ENCODE measurements around the gene FAF2. TPM values are rescaled to one million over a fixed set of nuclear protein-coding genes. Genes with fewer than 3 reads are reported as not detected.

The FAF2 gene
- total and polyA plus RNA-seq, 3 donors from 2014 or later = 53.9 to 57.6 (median 55.0) TPM

DNA sequence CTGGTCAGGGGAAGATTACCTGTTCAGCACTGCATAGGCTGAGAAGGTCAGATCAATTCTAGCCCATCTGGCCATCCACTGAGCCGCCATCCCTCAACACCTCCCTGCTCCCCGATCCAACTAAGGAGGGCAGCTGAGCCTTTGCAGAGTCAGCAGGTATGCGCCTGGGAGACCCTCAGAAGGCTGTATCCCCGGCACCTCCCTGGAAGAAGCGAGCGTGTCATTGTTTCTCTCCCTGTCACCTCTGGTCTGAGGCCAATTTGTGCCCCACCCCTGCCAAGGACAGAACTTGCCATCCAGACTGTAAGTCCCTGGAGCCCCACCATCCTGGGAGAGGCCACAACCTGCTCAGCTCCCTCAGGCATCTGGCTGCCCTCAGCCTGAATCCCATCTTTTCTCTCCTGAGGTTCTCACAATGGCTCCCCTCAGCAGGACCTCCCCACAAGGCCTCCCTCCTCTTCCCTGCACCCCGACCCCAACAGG is 34.4 kb upstream of the FAF2 start:
- WGBS, 2 donors = 76 to 80% methylated on average over 4 to 7 of the region's 7 CpGs
- no peaks in the 10 kb centered on the region for H3K27me3 ChIP-seq
- peaks cover 34% of the 10 kb centered on the region for H3K4me1 ChIP-seq
- H3K36me3 ChIP-seq (ENCODE audit: low read depth, missing control alignments) = no peaks in the 10 kb centered on the region
- no peak for DNase-seq
- TF ChIP-seq, protein P1, sequence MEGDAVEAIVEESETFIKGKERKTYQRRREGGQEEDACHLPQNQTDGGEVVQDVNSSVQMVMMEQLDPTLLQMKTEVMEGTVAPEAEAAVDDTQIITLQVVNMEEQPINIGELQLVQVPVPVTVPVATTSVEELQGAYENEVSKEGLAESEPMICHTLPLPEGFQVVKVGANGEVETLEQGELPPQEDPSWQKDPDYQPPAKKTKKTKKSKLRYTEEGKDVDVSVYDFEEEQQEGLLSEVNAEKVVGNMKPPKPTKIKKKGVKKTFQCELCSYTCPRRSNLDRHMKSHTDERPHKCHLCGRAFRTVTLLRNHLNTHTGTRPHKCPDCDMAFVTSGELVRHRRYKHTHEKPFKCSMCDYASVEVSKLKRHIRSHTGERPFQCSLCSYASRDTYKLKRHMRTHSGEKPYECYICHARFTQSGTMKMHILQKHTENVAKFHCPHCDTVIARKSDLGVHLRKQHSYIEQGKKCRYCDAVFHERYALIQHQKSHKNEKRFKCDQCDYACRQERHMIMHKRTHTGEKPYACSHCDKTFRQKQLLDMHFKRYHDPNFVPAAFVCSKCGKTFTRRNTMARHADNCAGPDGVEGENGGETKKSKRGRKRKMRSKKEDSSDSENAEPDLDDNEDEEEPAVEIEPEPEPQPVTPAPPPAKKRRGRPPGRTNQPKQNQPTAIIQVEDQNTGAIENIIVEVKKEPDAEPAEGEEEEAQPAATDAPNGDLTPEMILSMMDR (IDR thresholded peaks at IDR 0.05) = no peak
- no peak for TF ChIP-seq POLR2A (IDR thresholded peaks at IDR 0.05)
- intact Hi-C loops (cut with DNase I; ENCODE audit: low total_unique reads) = loop anchor here (10.0 kb wide), 1 partner anchor 121 kb away; the partner anchor contains the start of gene RNF44
- no peaks in the 10 kb centered on the region for H3K9me3 ChIP-seq
- peak overlapping the region; percentile 21 to 25 for H3K27ac ChIP-seq
- H3K4me3 ChIP-seq = no peak overlapping the region

DNA sequence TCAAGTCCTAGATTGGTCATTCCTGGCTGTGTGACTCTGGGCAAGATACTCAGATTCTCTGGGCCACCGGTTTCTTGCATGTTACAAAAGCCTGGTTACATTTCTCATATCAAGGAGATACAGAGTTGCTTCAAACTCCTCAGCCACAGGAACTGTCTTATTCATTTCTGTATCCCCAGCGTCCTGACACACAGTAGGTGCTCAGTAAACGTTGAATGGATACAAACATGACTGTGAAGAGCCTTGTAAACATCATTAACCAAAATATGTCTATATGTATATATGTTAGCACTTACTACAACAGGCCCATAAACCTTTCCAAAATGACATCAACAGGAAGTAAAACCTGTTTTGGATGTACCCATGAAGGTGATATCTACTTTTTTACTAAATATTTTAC is 33.5 kb upstream of the FAF2 start:
- Histone ChIP-seq H3K9me3 (no peaks in the 10 kb centered on the region), H3K4me1 (peaks cover 34% of the 10 kb centered on the region), H3K36me3 (ENCODE audit: low read depth, missing control alignments) (no peaks in the 10 kb centered on the region), H3K27me3 (no peaks in the 10 kb centered on the region), H3K4me3 (no peak overlapping the region), H3K27ac (peak overlapping the region in 1 of 2 donors; percentile 87)
- no peak for DNase-seq
- TF ChIP-seq, protein P1 (IDR thresholded peaks at IDR 0.05) = no peak
- TF ChIP-seq POLR2A (IDR thresholded peaks at IDR 0.05) = no peak
- 28 to 45% methylated on average over 3 of the region's 3 CpGs for WGBS, 2 donors
- intact Hi-C loops (cut with DNase I; ENCODE audit: low total_unique reads) = loop anchor here (10.0 kb wide), 1 partner anchor 120 kb away; the partner anchor contains the start of gene RNF44

DNA sequence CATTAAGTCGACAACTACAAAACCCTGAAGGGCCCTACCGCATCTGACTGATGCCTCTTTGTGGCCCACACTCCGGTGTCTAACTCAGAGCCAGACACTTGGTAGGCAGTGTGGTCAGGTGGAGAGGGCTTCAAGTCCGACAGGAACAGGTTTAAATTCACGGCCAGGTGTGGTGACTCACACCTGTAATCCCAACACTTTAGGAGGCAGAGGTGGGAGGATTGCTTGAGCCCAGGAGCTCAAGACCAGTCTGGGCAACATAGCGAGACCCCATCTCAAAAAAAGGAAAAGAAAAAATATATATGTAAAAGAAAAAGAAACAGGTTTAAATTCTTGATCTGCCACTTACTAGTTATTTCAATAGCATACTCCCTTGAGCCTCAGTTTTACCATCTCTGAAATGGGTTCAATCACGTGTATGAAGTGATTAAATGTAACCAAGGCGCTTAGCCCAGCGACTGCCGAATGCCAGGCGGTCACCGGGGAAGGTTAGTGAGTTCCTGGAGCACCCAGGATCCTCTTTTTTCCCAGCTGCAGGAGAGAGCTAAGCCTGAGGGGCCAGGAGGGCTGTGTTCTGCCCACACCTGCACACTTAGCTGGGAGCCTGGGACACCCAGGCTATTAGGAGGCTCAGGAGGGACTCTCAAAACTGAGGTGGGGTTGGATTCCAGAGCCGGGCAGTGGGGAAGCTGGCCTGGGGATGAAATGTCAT is 32.8 kb upstream of the FAF2 start:
- TF ChIP-seq, protein P1 (IDR thresholded peaks at IDR 0.05) = no peak
- TF ChIP-seq POLR2A (IDR thresholded peaks at IDR 0.05) = no peak
- intact Hi-C loops (cut with DNase I; ENCODE audit: low total_unique reads) = loop anchor here (10.0 kb wide), 1 partner anchor 119 kb away; the partner anchor contains the start of gene RNF44
- no peaks in the 10 kb centered on the region for H3K9me3 ChIP-seq
- H3K27me3 ChIP-seq = no peaks in the 10 kb centered on the region
- peak overlapping the region; percentile 72 to 95 for H3K4me3 ChIP-seq
- H3K4me1 ChIP-seq = peaks cover 34% of the 10 kb centered on the region
- WGBS, 2 donors = 48 to 49% methylated on average over 11 to 13 of the region's 13 CpGs
- no peaks in the 10 kb centered on the region for H3K36me3 ChIP-seq (ENCODE audit: low read depth, missing control alignments)
- H3K27ac ChIP-seq = peak overlapping the region; percentile 84 to 87
- peak; percentile 30 for DNase-seq

DNA sequence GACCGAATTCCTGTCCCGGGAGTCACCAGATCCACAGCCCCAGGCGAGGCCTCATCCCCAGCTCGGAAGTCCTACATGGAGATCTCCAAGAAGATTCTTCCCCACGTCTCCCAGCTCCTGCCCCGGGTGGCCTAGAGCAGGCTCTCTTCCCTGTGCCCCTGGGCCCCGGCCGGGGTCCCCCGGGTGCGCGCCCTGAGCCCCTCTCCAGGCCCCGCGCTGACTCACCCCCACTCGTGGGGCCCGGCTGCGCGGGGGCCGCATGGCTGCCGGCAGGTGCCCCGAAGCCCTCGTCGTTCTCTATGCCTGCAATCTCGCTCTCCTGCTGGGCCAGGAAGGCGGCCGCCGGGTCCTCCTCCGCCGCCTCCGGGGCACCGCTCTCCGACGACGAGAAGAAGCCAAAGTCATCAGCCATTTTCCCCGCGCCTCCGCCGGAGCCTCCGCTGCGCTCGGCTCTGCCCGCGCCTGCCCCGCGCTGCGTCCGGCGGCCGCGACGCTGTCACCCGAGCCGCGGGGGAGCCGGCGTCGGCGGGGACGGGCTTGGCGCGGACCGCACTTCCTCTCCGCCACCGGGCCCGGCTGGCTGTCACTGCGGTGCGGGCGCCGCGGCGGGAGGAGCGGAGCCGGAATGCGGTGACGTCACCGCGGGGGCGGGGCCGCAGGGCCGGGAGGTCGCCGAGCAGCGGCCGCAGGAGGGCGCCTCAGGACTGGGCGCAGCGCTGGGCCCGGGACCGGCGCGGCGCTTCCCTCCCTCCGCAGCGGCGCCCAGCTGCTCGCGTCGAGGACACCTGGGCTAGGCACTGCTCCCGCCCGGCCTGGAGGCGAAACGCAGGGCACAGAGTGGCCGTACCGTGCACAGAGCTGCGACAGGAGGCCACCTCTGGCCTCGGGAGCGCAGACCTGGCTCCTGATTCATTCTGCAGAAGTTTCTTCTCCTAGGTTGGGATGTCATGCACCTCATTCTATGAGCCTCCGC is 31.9 kb upstream of the FAF2 start, which contains the start of gene CLTB:
Gene CLTB (minus strand): TSS at position 588 of the 973 bp plus-strand sequence. CDS start 176 bp downstream, at position 412.
- Histone ChIP-seq H3K27me3 (no peaks in the 10 kb centered on the region), H3K27ac (peak within 1 kb of the TSS; percentile 84 to 87), H3K36me3 (ENCODE audit: low read depth, missing control alignments) (no peaks in the 10 kb centered on the region), H3K9me3 (no peaks in the 10 kb centered on the region), H3K4me3 (peak within 1 kb of the TSS; percentile 72 to 95), H3K4me1 (peaks cover 34% of the 10 kb centered on the region)
- intact Hi-C loops (cut with DNase I; ENCODE audit: low total_unique reads) = loop anchor here (10.0 kb wide), 1 partner anchor 119 kb away; the partner anchor contains the start of gene RNF44
- WGBS, 2 donors = 1 to 5% methylated on average over 18 to 62 of the region's 107 CpGs
- TF ChIP-seq POLR2A (IDR thresholded peaks at IDR 0.05) = peak; percentile 36
- TF ChIP-seq, protein P1 (IDR thresholded peaks at IDR 0.05) = peak; percentile 74 to 94 (median 92)
- peak; percentile 92 for DNase-seq
